Measurements from ENCODE around the gene DNAJC17. TPM values are rescaled to one million over a fixed set of nuclear protein-coding genes. Genes with fewer than 3 reads are reported as not detected.
A peak's percentile ranks its signal among the peaks of the same experiment; 100 is the strongest.

The DNAJC17 gene
- total and polyA plus RNA-seq, 3 experiments from 2014 or later, result 35.3 to 47.0 (median 46.5) TPM

- Mint-ChIP-seq H3K27me3 (no peaks in the 10 kb centered on the region), H3K36me3 (peaks cover 0 to 77% (median 6%) of the 10 kb centered on the region in 3 donors), H3K9me3 (no peaks in the 10 kb centered on the region), H3K27ac (peak overlapping the region in 6 of 8 donors; percentile 0 to 61 (median 46)), H3K4me1 (peaks cover 13 to 17% (median 15%) of the 10 kb centered on the region in 3 donors), H3K4me3 (no peak overlapping the region)
- POLR2A ChIA-PET, result interaction anchor here (0.6 to 1.1 kb wide), 2 partner anchors 24 to 26 kb away, joined by 3 read pairs; no protein-coding TSS in a partner anchor
- CTCF ChIA-PET, result interaction anchor here (0.7 to 1.4 kb wide), 2 partner anchors 9 to 43 kb away, joined by 3 to 4 read pairs; no protein-coding TSS in a partner anchor
- Histone ChIP-seq H3K36me3 (ENCODE audit: insufficient read depth, low read length) (peaks cover 48% of the 10 kb centered on the region), H3K27ac (ENCODE audit: low read depth, low read length) (no peak overlapping the region), H3K4me1 (ENCODE audit: insufficient read depth, low read length) (peaks cover 12% of the 10 kb centered on the region), H3K27me3 (ENCODE audit: insufficient read depth, low read length, poor library complexity, severe bottlenecking) (no peaks in the 10 kb centered on the region), H3K4me3 (ENCODE audit: low read length) (no peak overlapping the region), H3K9me3 (ENCODE audit: low read length) (no peaks in the 10 kb centered on the region)
- DNase-seq, result no peak
These were observed 68.2 kb downstream of the DNAJC17 start for GRCh38 chr15:40739047-40739446.

- CTCF ChIA-PET, result interaction anchor here (2.5 kb wide), 1 partner anchor 26 kb away, joined by 6 read pairs; the partner anchor contains the start of gene GCHFR
These were observed 70.2 kb downstream of the DNAJC17 start for GRCh38 chr15:40737048-40737447.

GRCh38 chr15:40736575-40736974 is 70.7 kb downstream of the DNAJC17 start:
- no peak overlapping the region for H3K27ac ChIP-seq (ENCODE audit: low read depth, low read length)
- Mint-ChIP-seq H3K4me1 (no peaks in the 10 kb centered on the region), H3K27me3 (no peaks in the 10 kb centered on the region), H3K27ac (peak overlapping the region in 3 of 8 donors; percentile 22 to 41 (median 29)), H3K9me3 (no peaks in the 10 kb centered on the region), H3K4me3 (no peak overlapping the region), H3K36me3 (peaks cover 0 to 76% (median 5%) of the 10 kb centered on the region in 3 donors)
- DNase-seq, result no peak
- CTCF ChIA-PET, result interaction anchor here (1.5 to 2.5 kb wide), 2 partner anchors 27 to 46 kb away, joined by 3 to 6 read pairs; partner anchors contain the start of gene GCHFR
- H3K4me1 ChIP-seq (ENCODE audit: insufficient read depth, low read length), result no peaks in the 10 kb centered on the region
- peaks cover 36% of the 10 kb centered on the region for H3K36me3 ChIP-seq (ENCODE audit: insufficient read depth, low read length)
- H3K27me3 ChIP-seq (ENCODE audit: insufficient read depth, low read length, poor library complexity, severe bottlenecking), result no peaks in the 10 kb centered on the region
- POLR2A ChIA-PET, result interaction anchor here (0.7 kb wide), 1 partner anchor 1114 kb away, joined by 3 read pairs; no protein-coding TSS in a partner anchor
- no peak overlapping the region for H3K4me3 ChIP-seq (ENCODE audit: low read length)
- no peaks in the 10 kb centered on the region for H3K9me3 ChIP-seq (ENCODE audit: low read length)

More at GRCh38 chr15:40737048-40737447, 70.2 kb downstream of the DNAJC17 start:
- POLR2A ChIA-PET, result no interaction called here
- Mint-ChIP-seq H3K27ac (peak overlapping the region in 1 of 8 donors; percentile 21), H3K36me3 (peaks cover 0 to 73% (median 5%) of the 10 kb centered on the region in 3 donors), H3K4me3 (no peak overlapping the region), H3K9me3 (no peaks in the 10 kb centered on the region), H3K4me1 (no peaks in the 10 kb centered on the region), H3K27me3 (no peaks in the 10 kb centered on the region)
- DNase-seq, result no peak
- Histone ChIP-seq H3K27me3 (ENCODE audit: insufficient read depth, low read length, poor library complexity, severe bottlenecking) (no peaks in the 10 kb centered on the region), H3K36me3 (ENCODE audit: insufficient read depth, low read length) (peaks cover 36% of the 10 kb centered on the region), H3K4me3 (ENCODE audit: low read length) (no peak overlapping the region), H3K27ac (ENCODE audit: low read depth, low read length) (no peak overlapping the region), H3K9me3 (ENCODE audit: low read length) (no peaks in the 10 kb centered on the region), H3K4me1 (ENCODE audit: insufficient read depth, low read length) (no peaks in the 10 kb centered on the region)

GRCh38 chr15:40731034-40731433 is 76.2 kb downstream of the DNAJC17 start:
- no peak for DNase-seq
- Mint-ChIP-seq H3K4me1 (no peaks in the 10 kb centered on the region), H3K4me3 (no peak overlapping the region), H3K36me3 (peaks cover 0 to 47% (median 4%) of the 10 kb centered on the region in 3 donors), H3K27me3 (no peaks in the 10 kb centered on the region), H3K9me3 (no peaks in the 10 kb centered on the region), H3K27ac (peak overlapping the region in 2 of 8 donors; percentile 52 to 79)
- POLR2A ChIA-PET, result no interaction called here
- no peak overlapping the region for H3K27ac ChIP-seq (ENCODE audit: low read depth, low read length)
- H3K36me3 ChIP-seq (ENCODE audit: insufficient read depth, low read length), result peaks cover 8% of the 10 kb centered on the region
- H3K4me3 ChIP-seq (ENCODE audit: low read length), result no peak overlapping the region
- CTCF ChIA-PET, result interaction anchor here (0.7 to 1.7 kb wide), 4 partner anchors 13 to 52 kb away, joined by 3 to 6 read pairs (median 3); partner anchors contain the start of gene RAD51
- H3K9me3 ChIP-seq (ENCODE audit: low read length), result no peaks in the 10 kb centered on the region
- no peaks in the 10 kb centered on the region for H3K27me3 ChIP-seq (ENCODE audit: insufficient read depth, low read length, poor library complexity, severe bottlenecking)
- H3K4me1 ChIP-seq (ENCODE audit: insufficient read depth, low read length), result no peaks in the 10 kb centered on the region

- H3K27me3 Mint-ChIP-seq, result no peaks in the 10 kb centered on the region
- Histone ChIP-seq H3K9me3 (ENCODE audit: low read length) (no peaks in the 10 kb centered on the region), H3K4me1 (ENCODE audit: insufficient read depth, low read length) (no peaks in the 10 kb centered on the region), H3K36me3 (ENCODE audit: insufficient read depth, low read length) (no peaks in the 10 kb centered on the region), H3K27ac (ENCODE audit: low read depth, low read length) (no peak overlapping the region), H3K4me3 (ENCODE audit: low read length) (no peak overlapping the region), H3K27me3 (ENCODE audit: insufficient read depth, low read length, poor library complexity, severe bottlenecking) (no peaks in the 10 kb centered on the region)
- no peak for DNase-seq
- POLR2A ChIA-PET, result no interaction called here
- CTCF ChIA-PET, result interaction anchor here (1.6 kb wide), 1 partner anchor 58 kb away, joined by 5 read pairs; no protein-coding TSS in a partner anchor
- no peaks in the 10 kb centered on the region for H3K9me3 Mint-ChIP-seq
- H3K36me3 Mint-ChIP-seq, result peaks cover 0 to 2% (median 0%) of the 10 kb centered on the region in 3 donors
- H3K4me3 Mint-ChIP-seq, result no peak overlapping the region
- peak overlapping the region in 1 of 8 donors; percentile 38 for H3K27ac Mint-ChIP-seq
- peaks cover 0 to 5% (median 0%) of the 10 kb centered on the region in 3 donors for H3K4me1 Mint-ChIP-seq
These were observed 83.4 kb downstream of the DNAJC17 start for GRCh38 chr15:40723919-40724318.

GRCh38 chr15:40722934-40723333 is 84.3 kb downstream of the DNAJC17 start:
- Histone ChIP-seq H3K4me1 (ENCODE audit: insufficient read depth, low read length) (no peaks in the 10 kb centered on the region), H3K36me3 (ENCODE audit: insufficient read depth, low read length) (no peaks in the 10 kb centered on the region), H3K27me3 (ENCODE audit: insufficient read depth, low read length, poor library complexity, severe bottlenecking) (no peaks in the 10 kb centered on the region), H3K9me3 (ENCODE audit: low read length) (no peaks in the 10 kb centered on the region), H3K4me3 (ENCODE audit: low read length) (no peak overlapping the region), H3K27ac (ENCODE audit: low read depth, low read length) (no peak overlapping the region)
- H3K27ac Mint-ChIP-seq, result no peak overlapping the region
- CTCF ChIA-PET, result interaction anchor here (0.8 kb wide), 1 partner anchor 20 kb away, joined by 3 read pairs; no protein-coding TSS in a partner anchor
- no peaks in the 10 kb centered on the region for H3K27me3 Mint-ChIP-seq
- DNase-seq, result no peak
- H3K9me3 Mint-ChIP-seq, result no peaks in the 10 kb centered on the region
- peaks cover 0 to 5% (median 0%) of the 10 kb centered on the region in 3 donors for H3K4me1 Mint-ChIP-seq
- POLR2A ChIA-PET, result no interaction called here
- H3K4me3 Mint-ChIP-seq, result no peak overlapping the region
- H3K36me3 Mint-ChIP-seq, result no peaks in the 10 kb centered on the region

- no peak for DNase-seq
- no peaks in the 10 kb centered on the region for H3K27me3 ChIP-seq (ENCODE audit: insufficient read depth, low read length, poor library complexity, severe bottlenecking)
- H3K9me3 ChIP-seq (ENCODE audit: low read length), result no peaks in the 10 kb centered on the region
- POLR2A ChIA-PET, result no interaction called here
- H3K36me3 ChIP-seq (ENCODE audit: insufficient read depth, low read length), result no peaks in the 10 kb centered on the region
- peak overlapping the region in 2 of 8 donors; percentile 1 to 2 for H3K27ac Mint-ChIP-seq
- no peaks in the 10 kb centered on the region for H3K9me3 Mint-ChIP-seq
- CTCF ChIA-PET, result interaction anchor here (0.8 kb wide), 1 partner anchor 19 kb away, joined by 3 read pairs; no protein-coding TSS in a partner anchor
- peaks cover 0 to 5% (median 0%) of the 10 kb centered on the region in 3 donors for H3K4me1 Mint-ChIP-seq
- H3K36me3 Mint-ChIP-seq, result no peaks in the 10 kb centered on the region
- H3K4me3 Mint-ChIP-seq, result no peak overlapping the region
- no peaks in the 10 kb centered on the region for H3K27me3 Mint-ChIP-seq
- no peaks in the 10 kb centered on the region for H3K4me1 ChIP-seq (ENCODE audit: insufficient read depth, low read length)
- no peak overlapping the region for H3K27ac ChIP-seq (ENCODE audit: low read depth, low read length)
- H3K4me3 ChIP-seq (ENCODE audit: low read length), result no peak overlapping the region
These were observed 84.9 kb downstream of the DNAJC17 start for GRCh38 chr15:40722354-40722753.

- no peaks in the 10 kb centered on the region for H3K36me3 ChIP-seq (ENCODE audit: insufficient read depth, low read length)
- peaks cover 0 to 5% (median 0%) of the 10 kb centered on the region in 3 donors for H3K4me1 Mint-ChIP-seq
- no peak overlapping the region for H3K27ac Mint-ChIP-seq
- DNase-seq, result no peak
- ChIA-PET CTCF (no interaction called here), POLR2A (no interaction called here)
- H3K27ac ChIP-seq (ENCODE audit: low read depth, low read length), result no peak overlapping the region
- no peak overlapping the region for H3K4me3 Mint-ChIP-seq
- H3K36me3 Mint-ChIP-seq, result no peaks in the 10 kb centered on the region
- no peak overlapping the region for H3K4me3 ChIP-seq (ENCODE audit: low read length)
- no peaks in the 10 kb centered on the region for H3K27me3 ChIP-seq (ENCODE audit: insufficient read depth, low read length, poor library complexity, severe bottlenecking)
- no peaks in the 10 kb centered on the region for H3K9me3 Mint-ChIP-seq
- no peaks in the 10 kb centered on the region for H3K9me3 ChIP-seq (ENCODE audit: low read length)
- no peaks in the 10 kb centered on the region for H3K4me1 ChIP-seq (ENCODE audit: insufficient read depth, low read length)
- H3K27me3 Mint-ChIP-seq, result no peaks in the 10 kb centered on the region
These were observed 85.6 kb downstream of the DNAJC17 start for GRCh38 chr15:40721701-40722100.

All from CD8-positive, alpha-beta memory T cell (primary cell).